ENCODE measurements around the gene WDR82. TPM values are rescaled to one million over a fixed set of nuclear protein-coding genes. Genes with fewer than 3 reads are reported as not detected.

WDR82 gene
- total and polyA plus RNA-seq, 2 experiments from 2014 or later: 25.2 to 71.8 TPM

DNA sequence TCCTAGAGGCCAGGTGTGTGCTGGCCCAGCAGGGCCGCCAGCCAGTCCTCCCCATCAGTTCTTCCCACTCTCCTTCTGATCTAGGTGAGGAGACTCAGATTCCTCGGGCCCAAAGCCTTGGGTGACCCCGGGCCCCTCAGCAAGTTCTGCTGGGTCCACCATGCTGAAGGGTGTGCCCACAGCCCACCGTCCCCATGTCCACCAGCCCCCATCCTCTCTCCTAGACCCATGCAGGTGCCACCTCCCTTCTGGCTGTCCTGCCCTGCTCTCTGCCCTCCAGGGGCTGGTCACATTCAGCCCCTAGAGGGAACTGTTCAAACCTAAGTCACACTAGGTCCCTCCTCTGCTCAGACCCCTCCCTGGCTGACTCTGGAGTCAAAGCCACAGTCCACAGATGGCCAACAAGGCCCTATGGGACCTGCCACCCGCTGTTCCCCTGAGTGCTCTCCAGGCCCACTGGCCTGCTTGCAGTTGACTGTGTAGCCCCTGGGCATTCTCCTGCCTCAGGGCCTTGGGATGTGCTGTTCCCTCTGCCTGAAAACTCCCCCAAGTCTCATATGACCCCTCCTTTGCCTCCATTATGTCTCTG, 52.1 kb downstream of the WDR82 start:
- Histone ChIP-seq H2AFZ (no peak overlapping the region), H3K27me3 (ENCODE audit: insufficient read depth) (no peaks in the 10 kb centered on the region), H3K79me2 (replicated peaks; ENCODE audit: insufficient read depth) (no peaks in the 10 kb centered on the region), H3K4me3 (no peak overlapping the region), H3K4me2 (no peak overlapping the region), H3K36me3 (ENCODE audit: insufficient read depth) (peaks cover 3% of the 10 kb centered on the region; the same call in 1 of the 2 replicates), H4K20me1 (replicated peaks; ENCODE audit: insufficient read depth) (no peaks in the 10 kb centered on the region), H3K9me2 (ENCODE audit: insufficient read depth) (no peaks in the 10 kb centered on the region), H3K27ac (ENCODE audit: low read depth) (no peak overlapping the region), H3F3A (replicated peaks; ENCODE audit: low read depth) (0 out of 2 replicates have a peak, but pooled peaks cover 2% of the 10 kb centered on the region), H3K4me1 (ENCODE audit: insufficient read depth) (no peaks in the 10 kb centered on the region)
- H3K36me3 Mint-ChIP-seq (ENCODE audit: low read depth): peaks cover 20% of the 10 kb centered on the region
- ATAC-seq (peak; percentile 10; the same call in 1 of the 3 replicates), DNase-seq (ENCODE audit: low spot score) (no peak)
- no peak for TF ChIP-seq CREB1 (CRISPR knock-in tag; IDR thresholded peaks at IDR 0.05; ENCODE audit: low read depth)
- TF ChIP-seq, protein P1, sequence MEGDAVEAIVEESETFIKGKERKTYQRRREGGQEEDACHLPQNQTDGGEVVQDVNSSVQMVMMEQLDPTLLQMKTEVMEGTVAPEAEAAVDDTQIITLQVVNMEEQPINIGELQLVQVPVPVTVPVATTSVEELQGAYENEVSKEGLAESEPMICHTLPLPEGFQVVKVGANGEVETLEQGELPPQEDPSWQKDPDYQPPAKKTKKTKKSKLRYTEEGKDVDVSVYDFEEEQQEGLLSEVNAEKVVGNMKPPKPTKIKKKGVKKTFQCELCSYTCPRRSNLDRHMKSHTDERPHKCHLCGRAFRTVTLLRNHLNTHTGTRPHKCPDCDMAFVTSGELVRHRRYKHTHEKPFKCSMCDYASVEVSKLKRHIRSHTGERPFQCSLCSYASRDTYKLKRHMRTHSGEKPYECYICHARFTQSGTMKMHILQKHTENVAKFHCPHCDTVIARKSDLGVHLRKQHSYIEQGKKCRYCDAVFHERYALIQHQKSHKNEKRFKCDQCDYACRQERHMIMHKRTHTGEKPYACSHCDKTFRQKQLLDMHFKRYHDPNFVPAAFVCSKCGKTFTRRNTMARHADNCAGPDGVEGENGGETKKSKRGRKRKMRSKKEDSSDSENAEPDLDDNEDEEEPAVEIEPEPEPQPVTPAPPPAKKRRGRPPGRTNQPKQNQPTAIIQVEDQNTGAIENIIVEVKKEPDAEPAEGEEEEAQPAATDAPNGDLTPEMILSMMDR (conservative IDR thresholded peaks at IDR 0.05; ENCODE audit: low read depth in 2 of 2): no peak
- no peak for TF ChIP-seq EZH2 (IDR thresholded peaks at IDR 0.05; ENCODE audit: low read depth, unreplicated experiment)
- TF ChIP-seq STAT1 (IDR thresholded peaks at IDR 0.05; ENCODE audit: unreplicated experiment): no peak
- TF ChIP-seq, protein P2, sequence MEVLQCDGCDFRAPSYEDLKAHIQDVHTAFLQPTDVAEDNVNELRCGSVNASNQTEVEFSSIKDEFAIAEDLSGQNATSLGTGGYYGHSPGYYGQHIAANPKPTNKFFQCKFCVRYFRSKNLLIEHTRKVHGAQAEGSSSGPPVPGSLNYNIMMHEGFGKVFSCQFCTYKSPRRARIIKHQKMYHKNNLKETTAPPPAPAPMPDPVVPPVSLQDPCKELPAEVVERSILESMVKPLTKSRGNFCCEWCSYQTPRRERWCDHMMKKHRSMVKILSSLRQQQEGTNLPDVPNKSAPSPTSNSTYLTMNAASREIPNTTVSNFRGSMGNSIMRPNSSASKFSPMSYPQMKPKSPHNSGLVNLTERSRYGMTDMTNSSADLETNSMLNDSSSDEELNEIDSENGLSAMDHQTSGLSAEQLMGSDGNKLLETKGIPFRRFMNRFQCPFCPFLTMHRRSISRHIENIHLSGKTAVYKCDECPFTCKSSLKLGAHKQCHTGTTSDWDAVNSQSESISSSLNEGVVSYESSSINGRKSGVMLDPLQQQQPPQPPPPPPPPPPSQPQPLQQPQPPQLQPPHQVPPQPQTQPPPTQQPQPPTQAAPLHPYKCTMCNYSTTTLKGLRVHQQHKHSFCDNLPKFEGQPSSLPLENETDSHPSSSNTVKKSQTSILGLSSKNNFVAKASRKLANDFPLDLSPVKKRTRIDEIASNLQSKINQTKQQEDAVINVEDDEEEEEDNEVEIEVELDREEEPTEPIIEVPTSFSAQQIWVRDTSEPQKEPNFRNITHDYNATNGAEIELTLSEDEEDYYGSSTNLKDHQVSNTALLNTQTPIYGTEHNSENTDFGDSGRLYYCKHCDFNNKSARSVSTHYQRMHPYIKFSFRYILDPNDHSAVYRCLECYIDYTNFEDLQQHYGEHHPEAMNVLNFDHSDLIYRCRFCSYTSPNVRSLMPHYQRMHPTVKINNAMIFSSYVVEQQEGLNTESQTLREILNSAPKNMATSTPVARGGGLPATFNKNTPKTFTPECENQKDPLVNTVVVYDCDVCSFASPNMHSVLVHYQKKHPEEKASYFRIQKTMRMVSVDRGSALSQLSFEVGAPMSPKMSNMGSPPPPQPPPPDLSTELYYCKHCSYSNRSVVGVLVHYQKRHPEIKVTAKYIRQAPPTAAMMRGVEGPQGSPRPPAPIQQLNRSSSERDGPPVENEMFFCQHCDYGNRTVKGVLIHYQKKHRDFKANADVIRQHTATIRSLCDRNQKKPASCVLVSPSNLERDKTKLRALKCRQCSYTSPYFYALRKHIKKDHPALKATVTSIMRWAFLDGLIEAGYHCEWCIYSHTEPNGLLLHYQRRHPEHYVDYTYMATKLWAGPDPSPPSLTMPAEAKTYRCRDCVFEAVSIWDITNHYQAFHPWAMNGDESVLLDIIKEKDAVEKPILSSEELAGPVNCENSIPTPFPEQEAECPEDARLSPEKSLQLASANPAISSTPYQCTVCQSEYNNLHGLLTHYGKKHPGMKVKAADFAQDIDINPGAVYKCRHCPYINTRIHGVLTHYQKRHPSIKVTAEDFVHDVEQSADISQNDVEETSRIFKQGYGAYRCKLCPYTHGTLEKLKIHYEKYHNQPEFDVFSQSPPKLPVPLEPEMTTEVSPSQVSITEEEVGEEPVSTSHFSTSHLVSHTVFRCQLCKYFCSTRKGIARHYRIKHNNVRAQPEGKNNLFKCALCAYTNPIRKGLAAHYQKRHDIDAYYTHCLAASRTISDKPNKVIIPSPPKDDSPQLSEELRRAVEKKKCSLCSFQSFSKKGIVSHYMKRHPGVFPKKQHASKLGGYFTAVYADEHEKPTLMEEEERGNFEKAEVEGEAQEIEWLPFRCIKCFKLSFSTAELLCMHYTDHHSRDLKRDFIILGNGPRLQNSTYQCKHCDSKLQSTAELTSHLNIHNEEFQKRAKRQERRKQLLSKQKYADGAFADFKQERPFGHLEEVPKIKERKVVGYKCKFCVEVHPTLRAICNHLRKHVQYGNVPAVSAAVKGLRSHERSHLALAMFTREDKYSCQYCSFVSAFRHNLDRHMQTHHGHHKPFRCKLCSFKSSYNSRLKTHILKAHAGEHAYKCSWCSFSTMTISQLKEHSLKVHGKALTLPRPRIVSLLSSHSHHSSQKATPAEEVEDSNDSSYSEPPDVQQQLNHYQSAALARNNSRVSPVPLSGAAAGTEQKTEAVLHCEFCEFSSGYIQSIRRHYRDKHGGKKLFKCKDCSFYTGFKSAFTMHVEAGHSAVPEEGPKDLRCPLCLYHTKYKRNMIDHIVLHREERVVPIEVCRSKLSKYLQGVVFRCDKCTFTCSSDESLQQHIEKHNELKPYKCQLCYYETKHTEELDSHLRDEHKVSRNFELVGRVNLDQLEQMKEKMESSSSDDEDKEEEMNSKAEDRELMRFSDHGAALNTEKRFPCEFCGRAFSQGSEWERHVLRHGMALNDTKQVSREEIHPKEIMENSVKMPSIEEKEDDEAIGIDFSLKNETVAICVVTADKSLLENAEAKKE (CRISPR knock-in tag; IDR thresholded peaks at IDR 0.05): no peak
- TF ChIP-seq, protein P3, sequence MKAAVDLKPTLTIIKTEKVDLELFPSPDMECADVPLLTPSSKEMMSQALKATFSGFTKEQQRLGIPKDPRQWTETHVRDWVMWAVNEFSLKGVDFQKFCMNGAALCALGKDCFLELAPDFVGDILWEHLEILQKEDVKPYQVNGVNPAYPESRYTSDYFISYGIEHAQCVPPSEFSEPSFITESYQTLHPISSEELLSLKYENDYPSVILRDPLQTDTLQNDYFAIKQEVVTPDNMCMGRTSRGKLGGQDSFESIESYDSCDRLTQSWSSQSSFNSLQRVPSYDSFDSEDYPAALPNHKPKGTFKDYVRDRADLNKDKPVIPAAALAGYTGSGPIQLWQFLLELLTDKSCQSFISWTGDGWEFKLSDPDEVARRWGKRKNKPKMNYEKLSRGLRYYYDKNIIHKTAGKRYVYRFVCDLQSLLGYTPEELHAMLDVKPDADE (IDR thresholded peaks at IDR 0.05): no peak
- no peak for TF ChIP-seq JUNB (IDR thresholded peaks at IDR 0.05; ENCODE audit: unreplicated experiment)
- TF ChIP-seq, protein P4, sequence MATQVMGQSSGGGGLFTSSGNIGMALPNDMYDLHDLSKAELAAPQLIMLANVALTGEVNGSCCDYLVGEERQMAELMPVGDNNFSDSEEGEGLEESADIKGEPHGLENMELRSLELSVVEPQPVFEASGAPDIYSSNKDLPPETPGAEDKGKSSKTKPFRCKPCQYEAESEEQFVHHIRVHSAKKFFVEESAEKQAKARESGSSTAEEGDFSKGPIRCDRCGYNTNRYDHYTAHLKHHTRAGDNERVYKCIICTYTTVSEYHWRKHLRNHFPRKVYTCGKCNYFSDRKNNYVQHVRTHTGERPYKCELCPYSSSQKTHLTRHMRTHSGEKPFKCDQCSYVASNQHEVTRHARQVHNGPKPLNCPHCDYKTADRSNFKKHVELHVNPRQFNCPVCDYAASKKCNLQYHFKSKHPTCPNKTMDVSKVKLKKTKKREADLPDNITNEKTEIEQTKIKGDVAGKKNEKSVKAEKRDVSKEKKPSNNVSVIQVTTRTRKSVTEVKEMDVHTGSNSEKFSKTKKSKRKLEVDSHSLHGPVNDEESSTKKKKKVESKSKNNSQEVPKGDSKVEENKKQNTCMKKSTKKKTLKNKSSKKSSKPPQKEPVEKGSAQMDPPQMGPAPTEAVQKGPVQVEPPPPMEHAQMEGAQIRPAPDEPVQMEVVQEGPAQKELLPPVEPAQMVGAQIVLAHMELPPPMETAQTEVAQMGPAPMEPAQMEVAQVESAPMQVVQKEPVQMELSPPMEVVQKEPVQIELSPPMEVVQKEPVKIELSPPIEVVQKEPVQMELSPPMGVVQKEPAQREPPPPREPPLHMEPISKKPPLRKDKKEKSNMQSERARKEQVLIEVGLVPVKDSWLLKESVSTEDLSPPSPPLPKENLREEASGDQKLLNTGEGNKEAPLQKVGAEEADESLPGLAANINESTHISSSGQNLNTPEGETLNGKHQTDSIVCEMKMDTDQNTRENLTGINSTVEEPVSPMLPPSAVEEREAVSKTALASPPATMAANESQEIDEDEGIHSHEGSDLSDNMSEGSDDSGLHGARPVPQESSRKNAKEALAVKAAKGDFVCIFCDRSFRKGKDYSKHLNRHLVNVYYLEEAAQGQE (IDR thresholded peaks at IDR 0.05; ENCODE audit: unreplicated experiment): no peak
- TF ChIP-seq ZNF331 (CRISPR knock-in tag; IDR thresholded peaks at IDR 0.05; ENCODE audit: low read depth): no peak
- TF ChIP-seq ZNF114 (CRISPR knock-in tag; IDR thresholded peaks at IDR 0.05): no peak
- TF ChIP-seq EZH2phosphoT487 (IDR thresholded peaks at IDR 0.05; ENCODE audit: unreplicated experiment): no peak
- no peak for TF ChIP-seq POLR2AphosphoS5 (IDR thresholded peaks at IDR 0.05; ENCODE audit: low read depth)
- TF ChIP-seq NANOG (IDR thresholded peaks at IDR 0.05; ENCODE audit: borderline replicate concordance): no peak
- peaks cover 16% of the 10 kb centered on the region for H3K27me3 Mint-ChIP-seq (ENCODE audit: insufficient read depth, low read depth, poor library complexity)
- peak overlapping the region; percentile 7; the same call in 1 of the 2 replicates for H3K27ac Mint-ChIP-seq
- peaks cover 6% of the 10 kb centered on the region for H3K4me1 Mint-ChIP-seq
- no peaks in the 10 kb centered on the region for H3K9me3 Mint-ChIP-seq
- H3K4me3 Mint-ChIP-seq: no peak overlapping the region; the same call in 2 of the 3 replicates

Measured in GM23338 (cell line).